ENCODE measurements around the gene LLCFC1. TPM values are rescaled to one million over a fixed set of nuclear protein-coding genes. Genes with fewer than 3 reads are reported as not detected.
A peak's percentile ranks its signal among the peaks of the same experiment; 100 is the strongest.
"Not testable (repeated sequence)": the region's sequence is repeated elsewhere in the genome, so short reads cannot be mapped to it uniquely, and the experiment has no call there.

LLCFC1 gene
- total RNA-seq, 1 donor from 2014 or later = not detected

- Histone ChIP-seq H3K4me1 (no peaks in the 10 kb centered on the region), H3K36me3 (no peaks in the 10 kb centered on the region), H3K27ac (no peak overlapping the region), H3K9me3 (no peaks in the 10 kb centered on the region), H3K27me3 (peaks cover 18% of the 10 kb centered on the region), H3K4me3 (no peak overlapping the region)
- intact Hi-C loops (cut with DNase I) = no loop called here
- ATAC-seq (peak; percentile 61), DNase-seq (no peak)
- TF ChIP-seq, protein P1, sequence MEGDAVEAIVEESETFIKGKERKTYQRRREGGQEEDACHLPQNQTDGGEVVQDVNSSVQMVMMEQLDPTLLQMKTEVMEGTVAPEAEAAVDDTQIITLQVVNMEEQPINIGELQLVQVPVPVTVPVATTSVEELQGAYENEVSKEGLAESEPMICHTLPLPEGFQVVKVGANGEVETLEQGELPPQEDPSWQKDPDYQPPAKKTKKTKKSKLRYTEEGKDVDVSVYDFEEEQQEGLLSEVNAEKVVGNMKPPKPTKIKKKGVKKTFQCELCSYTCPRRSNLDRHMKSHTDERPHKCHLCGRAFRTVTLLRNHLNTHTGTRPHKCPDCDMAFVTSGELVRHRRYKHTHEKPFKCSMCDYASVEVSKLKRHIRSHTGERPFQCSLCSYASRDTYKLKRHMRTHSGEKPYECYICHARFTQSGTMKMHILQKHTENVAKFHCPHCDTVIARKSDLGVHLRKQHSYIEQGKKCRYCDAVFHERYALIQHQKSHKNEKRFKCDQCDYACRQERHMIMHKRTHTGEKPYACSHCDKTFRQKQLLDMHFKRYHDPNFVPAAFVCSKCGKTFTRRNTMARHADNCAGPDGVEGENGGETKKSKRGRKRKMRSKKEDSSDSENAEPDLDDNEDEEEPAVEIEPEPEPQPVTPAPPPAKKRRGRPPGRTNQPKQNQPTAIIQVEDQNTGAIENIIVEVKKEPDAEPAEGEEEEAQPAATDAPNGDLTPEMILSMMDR (IDR thresholded peaks at IDR 0.05) = no peak
Observed at GRCh38 chr7:142969183-142969582, 29.9 kb downstream of the LLCFC1 start.

GRCh38 chr7:142974626-142975025 lies 35.3 kb downstream of the LLCFC1 start:
- TF ChIP-seq, protein P1 (IDR thresholded peaks at IDR 0.05) = no peak
- intact Hi-C loops (cut with DNase I) = no loop called here
- Histone ChIP-seq H3K27ac (no peak overlapping the region), H3K4me1 (no peaks in the 10 kb centered on the region), H3K4me3 (no peak overlapping the region), H3K9me3 (no peaks in the 10 kb centered on the region), H3K36me3 (no peaks in the 10 kb centered on the region), H3K27me3 (peaks cover under 1% of the 10 kb centered on the region)
- DNase-seq (no peak), ATAC-seq (no peak)

DNA sequence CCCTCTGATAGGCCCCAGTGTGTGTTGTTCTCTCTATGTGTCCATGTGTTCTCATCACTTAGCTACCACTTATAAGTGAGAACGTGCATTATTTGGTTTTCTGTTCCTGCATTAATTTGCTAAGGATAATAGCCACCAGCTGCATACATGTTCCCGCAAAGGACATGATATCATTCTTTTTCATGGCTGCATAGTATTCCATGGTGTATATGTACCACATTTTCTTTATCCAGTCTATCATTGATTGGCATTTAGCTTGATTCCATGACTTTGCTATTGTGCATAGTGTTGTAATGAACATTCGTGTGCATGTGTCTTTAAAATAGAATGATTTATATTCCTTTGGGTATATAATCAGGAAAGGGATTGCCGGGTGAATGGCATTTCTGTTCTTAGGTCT lies 39.1 kb downstream of the LLCFC1 start:
- H3K36me3 ChIP-seq; ATAC-seq; intact Hi-C loops (cut with DNase I); H3K27ac ChIP-seq; H3K4me3 ChIP-seq; DNase-seq; H3K9me3 ChIP-seq; H3K27me3 ChIP-seq; H3K4me1 ChIP-seq: not testable (repeated sequence)

- no peaks in the 10 kb centered on the region for H3K36me3 ChIP-seq
- ATAC-seq (peak; percentile 52), DNase-seq (no peak)
- TF ChIP-seq, protein P1 (IDR thresholded peaks at IDR 0.05) = no peak
- H3K4me1 ChIP-seq = no peaks in the 10 kb centered on the region
- no peaks in the 10 kb centered on the region for H3K9me3 ChIP-seq
- no peak overlapping the region for H3K4me3 ChIP-seq
- H3K27ac ChIP-seq = no peak overlapping the region
- intact Hi-C loops (cut with DNase I) = no loop called here
- no peaks in the 10 kb centered on the region for H3K27me3 ChIP-seq
Observed at GRCh38 chr7:142983825-142984224, 44.5 kb downstream of the LLCFC1 start.

DNA sequence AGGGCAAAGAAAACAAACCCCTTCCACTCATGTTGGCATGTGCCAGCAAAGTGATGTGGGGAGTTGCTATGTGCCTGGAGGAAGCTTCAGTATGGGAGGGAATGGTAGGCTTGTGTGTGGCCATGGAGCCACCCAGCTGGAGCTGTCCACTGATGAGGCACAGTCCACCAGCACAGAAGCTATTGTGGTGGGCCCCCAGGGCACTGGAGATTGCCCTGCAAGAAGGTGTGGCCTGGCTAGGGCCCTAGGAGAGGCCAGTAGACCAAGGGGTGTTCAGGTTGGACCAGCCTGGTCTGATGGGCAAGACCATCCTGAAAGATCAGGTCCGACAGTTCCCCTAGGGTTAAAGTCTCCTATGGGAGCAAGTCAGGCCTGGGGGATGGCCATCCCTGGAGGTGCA lies 45.0 kb downstream of the LLCFC1 start:
- H3K36me3 ChIP-seq = no peaks in the 10 kb centered on the region
- intact Hi-C loops (cut with DNase I) = no loop called here

More for the DNA sequence above, 45.0 kb downstream of the LLCFC1 start:
- H3K4me3 ChIP-seq = no peak overlapping the region
- peak; percentile 9 for ATAC-seq
- TF ChIP-seq, protein P1 (IDR thresholded peaks at IDR 0.05) = no peak
- DNase-seq = no peak
- no peaks in the 10 kb centered on the region for H3K9me3 ChIP-seq
- H3K27me3 ChIP-seq = no peaks in the 10 kb centered on the region
- no peak overlapping the region for H3K27ac ChIP-seq
- no peaks in the 10 kb centered on the region for H3K4me1 ChIP-seq

Other genes starting within 250 kb of the LLCFC1 start
- gene PRSS1, start 190.0 kb upstream of the LLCFC1 start, total RNA-seq = not detected
- not detected for gene PRSS2, start 168.5 kb upstream of the LLCFC1 start, total RNA-seq
- 12.8 TPM for gene EPHB6, start 84.4 kb upstream of the LLCFC1 start, total RNA-seq
- gene TRPV6, start 53.7 kb upstream of the LLCFC1 start, total RNA-seq = 0.38 TPM
- not detected for gene TRPV5, start 5.7 kb upstream of the LLCFC1 start, total RNA-seq
- 0.87 TPM for gene KEL, start 22.9 kb downstream of the LLCFC1 start, total RNA-seq
- gene OR9A2, start 87.6 kb downstream of the LLCFC1 start, total RNA-seq = not detected
- gene OR6V1, start 112.9 kb downstream of the LLCFC1 start, total RNA-seq = not detected
- not detected for gene PIP, start 192.6 kb downstream of the LLCFC1 start, total RNA-seq
- not detected for gene TAS2R39, start 243.9 kb downstream of the LLCFC1 start, total RNA-seq